ENCODE measurements around the gene CHD9NB. TPM values are rescaled to one million over a fixed set of nuclear protein-coding genes. Genes with fewer than 3 reads are reported as not detected.

The CHD9NB gene
- total and polyA plus RNA-seq, 10 of the 15 experiments (the other 5 are each of a cell fraction or from before 2014, with no cell fraction given) = 0.14 to 1.6 (median 0.73) TPM

DNA sequence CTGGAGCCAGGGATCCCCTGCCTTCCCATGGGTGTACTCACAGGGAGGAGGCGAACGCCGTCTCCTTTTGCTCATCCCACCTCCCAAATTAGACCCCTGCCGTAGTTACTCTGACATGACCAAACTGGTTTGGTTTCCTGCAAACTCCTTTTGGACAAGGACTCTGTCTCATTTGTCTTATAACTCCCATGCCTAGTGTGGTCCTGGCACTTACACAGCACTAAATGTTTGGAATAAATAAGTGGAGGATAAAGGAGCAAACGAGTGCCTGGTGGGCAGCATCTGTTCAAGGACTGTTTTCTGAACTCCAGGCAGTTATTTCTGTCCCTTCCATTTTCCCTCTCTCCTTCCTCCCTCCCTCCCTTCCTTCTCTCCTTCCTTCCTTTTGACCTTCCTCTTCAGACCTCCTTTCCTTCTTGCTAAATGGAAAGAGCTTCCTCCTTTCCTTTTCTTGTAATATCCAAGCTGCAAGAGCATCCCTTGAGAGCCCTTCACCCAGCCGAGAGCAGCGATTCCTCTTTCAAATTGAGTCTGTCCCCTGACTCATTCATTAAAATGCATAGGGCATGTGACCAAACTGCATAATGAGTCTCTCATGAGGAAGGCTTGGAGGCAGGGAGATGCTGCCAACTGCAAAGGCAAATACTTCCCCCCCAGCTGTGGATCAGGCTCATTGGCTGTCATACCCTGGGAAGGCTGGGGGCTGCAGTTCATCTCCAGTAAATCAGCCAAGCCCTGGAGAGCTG is 38.9 kb upstream of the CHD9NB start (continued):
- TF ChIP-seq, protein P1, sequence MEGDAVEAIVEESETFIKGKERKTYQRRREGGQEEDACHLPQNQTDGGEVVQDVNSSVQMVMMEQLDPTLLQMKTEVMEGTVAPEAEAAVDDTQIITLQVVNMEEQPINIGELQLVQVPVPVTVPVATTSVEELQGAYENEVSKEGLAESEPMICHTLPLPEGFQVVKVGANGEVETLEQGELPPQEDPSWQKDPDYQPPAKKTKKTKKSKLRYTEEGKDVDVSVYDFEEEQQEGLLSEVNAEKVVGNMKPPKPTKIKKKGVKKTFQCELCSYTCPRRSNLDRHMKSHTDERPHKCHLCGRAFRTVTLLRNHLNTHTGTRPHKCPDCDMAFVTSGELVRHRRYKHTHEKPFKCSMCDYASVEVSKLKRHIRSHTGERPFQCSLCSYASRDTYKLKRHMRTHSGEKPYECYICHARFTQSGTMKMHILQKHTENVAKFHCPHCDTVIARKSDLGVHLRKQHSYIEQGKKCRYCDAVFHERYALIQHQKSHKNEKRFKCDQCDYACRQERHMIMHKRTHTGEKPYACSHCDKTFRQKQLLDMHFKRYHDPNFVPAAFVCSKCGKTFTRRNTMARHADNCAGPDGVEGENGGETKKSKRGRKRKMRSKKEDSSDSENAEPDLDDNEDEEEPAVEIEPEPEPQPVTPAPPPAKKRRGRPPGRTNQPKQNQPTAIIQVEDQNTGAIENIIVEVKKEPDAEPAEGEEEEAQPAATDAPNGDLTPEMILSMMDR (IDR thresholded peaks at IDR 0.05 in 2 of 3, conservative IDR thresholded peaks at IDR 0.05 in 1 of 3; ENCODE audit: control insufficient read depth in 2 of 3, extremely low read depth in 1 of 3, insufficient read depth in 1 of 3, low read depth in 3 of 3, low read length in 3 of 3) = no peak
- TF ChIP-seq PML (IDR thresholded peaks at IDR 0.05; ENCODE audit: low read length) (no peak), SREBF2 (IDR thresholded peaks at IDR 0.05; ENCODE audit: low read length) (no peak), ZNF274 (IDR thresholded peaks at IDR 0.05; ENCODE audit: insufficient read depth, insufficient read length) (no peak), STAT1 (conservative IDR thresholded peaks at IDR 0.05) (no peak), SIX5 (IDR thresholded peaks at IDR 0.05; ENCODE audit: low read depth, low read length, severe bottlenecking) (no peak), MYC (IDR thresholded peaks at IDR 0.05; ENCODE audit: insufficient read depth, insufficient read length, insufficient replicate concordance, low read length, severe bottlenecking) (no peak), SREBF1 (IDR thresholded peaks at IDR 0.05; ENCODE audit: low read length) (no peak), DPF2 (IDR thresholded peaks at IDR 0.05) (peak; percentile 81), NRF1 (conservative IDR thresholded peaks at IDR 0.05; ENCODE audit: low read depth, low read length) (no peak), BHLHE40 (IDR thresholded peaks at IDR 0.05; ENCODE audit: borderline replicate concordance in 1 of 2, low read depth in 2 of 2, low read length in 1 of 2) (peak; percentile 86), LARP7 (IDR thresholded peaks at IDR 0.05) (no peak), BACH1 (IDR thresholded peaks at IDR 0.05; ENCODE audit: borderline replicate concordance) (no peak), POLR2AphosphoS5 (IDR thresholded peaks at IDR 0.05; ENCODE audit: low read length) (no peak), MEF2A (IDR thresholded peaks at IDR 0.05; ENCODE audit: insufficient read depth, low read depth, low read length) (no peak), ATF3 (IDR thresholded peaks at IDR 0.05; ENCODE audit: borderline replicate concordance, extremely low read depth, low read depth, low read length) (peak; percentile 55; the same call in 1 of the 2 replicates), NFYB (IDR thresholded peaks at IDR 0.05; ENCODE audit: insufficient read depth, low read depth, low read length) (no peak)
- TF ChIP-seq, protein P2, sequence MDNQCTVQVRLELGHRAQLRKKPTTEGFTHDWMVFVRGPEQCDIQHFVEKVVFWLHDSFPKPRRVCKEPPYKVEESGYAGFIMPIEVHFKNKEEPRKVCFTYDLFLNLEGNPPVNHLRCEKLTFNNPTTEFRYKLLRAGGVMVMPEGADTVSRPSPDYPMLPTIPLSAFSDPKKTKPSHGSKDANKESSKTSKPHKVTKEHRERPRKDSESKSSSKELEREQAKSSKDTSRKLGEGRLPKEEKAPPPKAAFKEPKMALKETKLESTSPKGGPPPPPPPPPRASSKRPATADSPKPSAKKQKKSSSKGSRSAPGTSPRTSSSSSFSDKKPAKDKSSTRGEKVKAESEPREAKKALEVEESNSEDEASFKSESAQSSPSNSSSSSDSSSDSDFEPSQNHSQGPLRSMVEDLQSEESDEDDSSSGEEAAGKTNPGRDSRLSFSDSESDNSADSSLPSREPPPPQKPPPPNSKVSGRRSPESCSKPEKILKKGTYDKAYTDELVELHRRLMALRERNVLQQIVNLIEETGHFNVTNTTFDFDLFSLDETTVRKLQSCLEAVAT (IDR thresholded peaks at IDR 0.05) = no peak; the same call in 1 of the 2 replicates
- TF ChIP-seq, protein P3, sequence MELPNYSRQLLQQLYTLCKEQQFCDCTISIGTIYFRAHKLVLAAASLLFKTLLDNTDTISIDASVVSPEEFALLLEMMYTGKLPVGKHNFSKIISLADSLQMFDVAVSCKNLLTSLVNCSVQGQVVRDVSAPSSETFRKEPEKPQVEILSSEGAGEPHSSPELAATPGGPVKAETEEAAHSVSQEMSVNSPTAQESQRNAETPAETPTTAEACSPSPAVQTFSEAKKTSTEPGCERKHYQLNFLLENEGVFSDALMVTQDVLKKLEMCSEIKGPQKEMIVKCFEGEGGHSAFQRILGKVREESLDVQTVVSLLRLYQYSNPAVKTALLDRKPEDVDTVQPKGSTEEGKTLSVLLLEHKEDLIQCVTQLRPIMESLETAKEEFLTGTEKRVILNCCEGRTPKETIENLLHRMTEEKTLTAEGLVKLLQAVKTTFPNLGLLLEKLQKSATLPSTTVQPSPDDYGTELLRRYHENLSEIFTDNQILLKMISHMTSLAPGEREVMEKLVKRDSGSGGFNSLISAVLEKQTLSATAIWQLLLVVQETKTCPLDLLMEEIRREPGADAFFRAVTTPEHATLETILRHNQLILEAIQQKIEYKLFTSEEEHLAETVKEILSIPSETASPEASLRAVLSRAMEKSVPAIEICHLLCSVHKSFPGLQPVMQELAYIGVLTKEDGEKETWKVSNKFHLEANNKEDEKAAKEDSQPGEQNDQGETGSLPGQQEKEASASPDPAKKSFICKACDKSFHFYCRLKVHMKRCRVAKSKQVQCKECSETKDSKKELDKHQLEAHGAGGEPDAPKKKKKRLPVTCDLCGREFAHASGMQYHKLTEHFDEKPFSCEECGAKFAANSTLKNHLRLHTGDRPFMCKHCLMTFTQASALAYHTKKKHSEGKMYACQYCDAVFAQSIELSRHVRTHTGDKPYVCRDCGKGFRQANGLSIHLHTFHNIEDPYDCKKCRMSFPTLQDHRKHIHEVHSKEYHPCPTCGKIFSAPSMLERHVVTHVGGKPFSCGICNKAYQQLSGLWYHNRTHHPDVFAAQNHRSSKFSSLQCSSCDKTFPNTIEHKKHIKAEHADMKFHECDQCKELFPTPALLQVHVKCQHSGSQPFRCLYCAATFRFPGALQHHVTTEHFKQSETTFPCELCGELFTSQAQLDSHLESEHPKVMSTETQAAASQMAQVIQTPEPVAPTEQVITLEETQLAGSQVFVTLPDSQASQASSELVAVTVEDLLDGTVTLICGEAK (IDR thresholded peaks at IDR 0.05; ENCODE audit: borderline replicate concordance) = no peak

Measured in GM12878 (cell line).